ENCODE measurements around the gene PACRG.

DNA sequence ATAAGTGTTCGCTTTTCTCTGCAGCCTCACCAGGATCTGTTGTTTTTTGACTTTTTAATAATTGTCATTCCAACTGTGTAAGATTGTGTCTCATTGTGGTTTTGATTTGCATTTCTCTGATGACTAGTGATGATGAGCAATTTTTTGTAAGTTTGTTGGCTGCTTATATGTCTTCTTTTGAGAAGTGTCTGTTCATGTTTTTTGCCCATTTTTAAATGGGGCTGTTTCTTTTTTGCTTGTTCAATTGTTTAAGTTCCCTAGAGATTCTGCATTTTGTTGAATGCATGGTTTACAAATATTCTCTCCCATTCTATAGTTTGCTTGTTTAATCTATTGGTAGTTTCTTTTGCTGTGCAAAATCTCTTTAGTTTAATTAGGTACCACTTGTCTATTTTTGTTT, 295.9 kb downstream of the PACRG start:
- TF ChIP-seq, protein P1, sequence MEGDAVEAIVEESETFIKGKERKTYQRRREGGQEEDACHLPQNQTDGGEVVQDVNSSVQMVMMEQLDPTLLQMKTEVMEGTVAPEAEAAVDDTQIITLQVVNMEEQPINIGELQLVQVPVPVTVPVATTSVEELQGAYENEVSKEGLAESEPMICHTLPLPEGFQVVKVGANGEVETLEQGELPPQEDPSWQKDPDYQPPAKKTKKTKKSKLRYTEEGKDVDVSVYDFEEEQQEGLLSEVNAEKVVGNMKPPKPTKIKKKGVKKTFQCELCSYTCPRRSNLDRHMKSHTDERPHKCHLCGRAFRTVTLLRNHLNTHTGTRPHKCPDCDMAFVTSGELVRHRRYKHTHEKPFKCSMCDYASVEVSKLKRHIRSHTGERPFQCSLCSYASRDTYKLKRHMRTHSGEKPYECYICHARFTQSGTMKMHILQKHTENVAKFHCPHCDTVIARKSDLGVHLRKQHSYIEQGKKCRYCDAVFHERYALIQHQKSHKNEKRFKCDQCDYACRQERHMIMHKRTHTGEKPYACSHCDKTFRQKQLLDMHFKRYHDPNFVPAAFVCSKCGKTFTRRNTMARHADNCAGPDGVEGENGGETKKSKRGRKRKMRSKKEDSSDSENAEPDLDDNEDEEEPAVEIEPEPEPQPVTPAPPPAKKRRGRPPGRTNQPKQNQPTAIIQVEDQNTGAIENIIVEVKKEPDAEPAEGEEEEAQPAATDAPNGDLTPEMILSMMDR (conservative IDR thresholded peaks at IDR 0.05 in 1 of 2, IDR thresholded peaks at IDR 0.05 in 1 of 2; ENCODE audit: extremely low read depth in 1 of 2, insufficient read depth in 1 of 2, low read depth in 1 of 2, low read length in 2 of 2), result no peak
- no peak for TF ChIP-seq EZH2 (IDR thresholded peaks at IDR 0.05; ENCODE audit: borderline replicate concordance, low read length)
